HepG2 (cell line): ENCODE measurements around the gene KREMEN1. TPM values are rescaled to one million over a fixed set of nuclear protein-coding genes. Genes with fewer than 3 reads are reported as not detected.
A peak's percentile ranks its signal among the peaks of the same experiment; 100 is the strongest.

Experiments
- FOSL2 ChIP-seq: sonication (generic); formaldehyde crosslinking; IDR thresholded peaks from 2 replicates; pipeline ENCODE4 v1.4.0; 2020; ENCODE audit warnings: missing genetic modification reagents
- HOMEZ ChIP-seq: IDR thresholded peaks from 2 replicates; pipeline ENCODE4 v1.6.1; 2016; ENCODE audit warnings: low read depth
- HOXA3 ChIP-seq: sonication (generic); formaldehyde crosslinking; IDR thresholded peaks from 2 replicates; pipeline ENCODE4 v1.5.0; 2020; ENCODE audit warnings: missing genetic modification reagents
- MIER2 ChIP-seq: IDR thresholded peaks from 2 replicates; pipeline ENCODE4 v1.6.1; 2016; ENCODE audit warnings: missing biosample characterization, missing genetic modification reagents
- MYPOP ChIP-seq: sonication (generic); formaldehyde crosslinking; IDR thresholded peaks from 2 replicates; pipeline ENCODE4 v1.8.1; 2023; ENCODE audit warnings: mild to moderate bottlenecking, moderate library complexity, missing genetic modification reagents
- NCOA2 ChIP-seq: sonication (generic); formaldehyde crosslinking; IDR thresholded peaks from 2 replicates; pipeline ENCODE4 v1.8.0; 2022; ENCODE audit warnings: inconsistent platforms
- PHF21A ChIP-seq: sonication (generic); formaldehyde crosslinking; IDR thresholded peaks from 2 replicates; pipeline ENCODE4 v1.5.0; 2020; ENCODE audit warnings: mild to moderate bottlenecking, missing genetic modification reagents
- RFX3 ChIP-seq: IDR thresholded peaks from 2 replicates; pipeline ENCODE4 v1.6.1; 2016; ENCODE audit warnings: missing biosample characterization, missing genetic modification reagents
- RXRB ChIP-seq: IDR thresholded peaks from 2 replicates; pipeline ENCODE4 v1.6.1; 2016; ENCODE audit warnings: borderline replicate concordance, missing genetic modification reagents, missing compliant biosample characterization
- SKI ChIP-seq: fragments of 450-650 bp; IDR thresholded peaks from one replicate; pipeline ENCODE4 v1.6.1; 2018; ENCODE audit warnings: mild to moderate bottlenecking; ENCODE audit not compliant: partially characterized antibody
- ZFX ChIP-seq: sonication (generic); formaldehyde crosslinking; IDR thresholded peaks from 2 replicates; pipeline ENCODE4 v1.4.0; 2020; ENCODE audit warnings: mild to moderate bottlenecking, low read depth, missing genetic modification reagents, moderate library complexity
- ZNF367 ChIP-seq: sonication (generic); formaldehyde crosslinking; IDR thresholded peaks from 2 replicates; pipeline ENCODE4 v1.4.0; 2020; ENCODE audit warnings: missing genetic modification reagents, borderline replicate concordance
- ZNF503 ChIP-seq: sonication (generic); formaldehyde crosslinking; IDR thresholded peaks from 2 replicates; pipeline ENCODE4 v1.4.0; 2020; ENCODE audit warnings: missing genetic modification reagents
- ZNF556 ChIP-seq: sonication (generic); formaldehyde crosslinking; IDR thresholded peaks from 2 replicates; pipeline ENCODE4 v1.4.0; 2020; ENCODE audit warnings: mild to moderate bottlenecking, missing genetic modification reagents, borderline replicate concordance
- polyA plus RNA-seq, 8 experiments: library from polyadenylated mRNA; depleted of rRNA in 3 of 8; stranded (reverse) in 7 of 8; unstranded in 1 of 8; fragments of >200 nt; fragmentation: Illumina TruSeq in 4 of 8; extraction: Trizol in 4 of 8; gene quantifications; 2 replicates each; pipeline versions ENCODE4 v1.2.1 to v1.2.3, GENCODE V29; 2011 to 2016; ENCODE audit warnings: low read depth in 4 of 8, missing spikeins in 1 of 8, mixed read lengths in 1 of 8; ENCODE audit not compliant: insufficient read depth in 1 of 8
- total RNA-seq, 5 experiments: library from RNA; depleted of rRNA; stranded (reverse); fragments of >200 nt; fragmentation: Illumina TruSeq; extraction: Trizol; gene quantifications; 2 replicates each; pipeline ENCODE4 v1.2.3, GENCODE V29; 2016; ENCODE audit warnings: low read depth in 1 of 5
- TF ChIP-seq, protein P1 (sequence below): IDR thresholded peaks from 2 replicates; pipeline ENCODE4 v1.6.1; 2016
- TF ChIP-seq, protein P2 (sequence below): sonication (generic); formaldehyde crosslinking; IDR thresholded peaks from 2 replicates; pipeline ENCODE4 v1.5.1; 2020; ENCODE audit warnings: mild to moderate bottlenecking, missing genetic modification reagents
- TF ChIP-seq, protein P3 (sequence below): sonication (generic); formaldehyde crosslinking; IDR thresholded peaks from 2 replicates; pipeline ENCODE4 v1.4.0; 2020; ENCODE audit warnings: missing genetic modification reagents

KREMEN1 gene
- total and polyA plus RNA-seq, 2 of the 13 experiments (the other 11 are each of a cell fraction or from before 2014, with no cell fraction given): 9.8 to 13.8 TPM

- TF ChIP-seq, protein P1, sequence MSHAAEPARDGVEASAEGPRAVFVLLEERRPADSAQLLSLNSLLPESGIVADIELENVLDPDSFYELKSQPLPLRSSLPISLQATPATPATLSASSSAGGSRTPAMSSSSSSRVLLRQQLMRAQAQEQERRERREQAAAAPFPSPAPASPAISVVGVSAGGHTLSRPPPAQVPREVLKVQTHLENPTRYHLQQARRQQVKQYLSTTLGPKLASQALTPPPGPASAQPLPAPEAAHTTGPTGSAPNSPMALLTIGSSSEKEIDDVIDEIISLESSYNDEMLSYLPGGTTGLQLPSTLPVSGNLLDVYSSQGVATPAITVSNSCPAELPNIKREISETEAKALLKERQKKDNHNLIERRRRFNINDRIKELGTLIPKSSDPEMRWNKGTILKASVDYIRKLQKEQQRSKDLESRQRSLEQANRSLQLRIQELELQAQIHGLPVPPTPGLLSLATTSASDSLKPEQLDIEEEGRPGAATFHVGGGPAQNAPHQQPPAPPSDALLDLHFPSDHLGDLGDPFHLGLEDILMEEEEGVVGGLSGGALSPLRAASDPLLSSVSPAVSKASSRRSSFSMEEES (CRISPR knock-in tag): peak; percentile 56
- no peak for TF ChIP-seq RFX3
- TF ChIP-seq RXRB: peak; percentile 70
- TF ChIP-seq, protein P2, sequence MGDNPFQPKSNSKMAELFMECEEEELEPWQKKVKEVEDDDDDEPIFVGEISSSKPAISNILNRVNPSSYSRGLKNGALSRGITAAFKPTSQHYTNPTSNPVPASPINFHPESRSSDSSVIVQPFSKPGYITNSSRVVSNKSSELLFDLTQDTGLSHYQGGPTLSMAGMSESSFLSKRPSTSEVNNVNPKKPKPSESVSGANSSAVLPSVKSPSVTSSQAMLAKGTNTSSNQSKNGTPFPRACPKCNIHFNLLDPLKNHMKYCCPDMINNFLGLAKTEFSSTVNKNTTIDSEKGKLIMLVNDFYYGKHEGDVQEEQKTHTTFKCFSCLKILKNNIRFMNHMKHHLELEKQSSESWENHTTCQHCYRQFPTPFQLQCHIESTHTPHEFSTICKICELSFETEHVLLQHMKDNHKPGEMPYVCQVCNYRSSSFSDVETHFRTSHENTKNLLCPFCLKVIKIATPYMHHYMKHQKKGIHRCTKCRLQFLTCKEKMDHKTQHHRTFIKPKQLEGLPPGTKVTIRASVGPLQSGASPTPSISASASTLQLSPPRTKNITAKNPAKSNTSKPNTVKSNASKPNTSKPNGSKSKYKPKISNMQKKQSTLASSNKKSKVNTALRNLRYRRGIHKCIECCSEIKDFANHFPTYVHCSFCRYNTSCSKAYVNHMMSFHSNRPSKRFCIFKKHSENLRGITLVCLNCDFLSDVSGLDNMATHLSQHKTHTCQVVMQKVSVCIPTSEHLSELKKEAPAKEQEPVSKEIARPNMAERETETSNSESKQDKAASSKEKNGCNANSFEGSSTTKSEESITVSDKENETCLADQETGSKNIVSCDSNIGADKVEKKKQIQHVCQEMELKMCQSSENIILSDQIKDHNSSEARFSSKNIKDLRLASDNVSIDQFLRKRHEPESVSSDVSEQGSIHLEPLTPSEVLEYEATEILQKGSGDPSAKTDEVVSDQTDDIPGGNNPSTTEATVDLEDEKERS: peak; percentile 28; the same call in 1 of the 2 replicates
- peak; percentile 64 for TF ChIP-seq FOSL2 (CRISPR knock-in tag)
- TF ChIP-seq HOMEZ (CRISPR knock-in tag): 0 out of 2 replicates have a peak, but pooled peaks have one; percentile 24
- no peak for TF ChIP-seq ZNF367 (CRISPR knock-in tag)
- peak; percentile 30; the same call in 1 of the 2 replicates for TF ChIP-seq HOXA3 (CRISPR knock-in tag)
- no peak; the same call in 1 of the 2 replicates for TF ChIP-seq MIER2 (CRISPR knock-in tag)
- TF ChIP-seq MYPOP (CRISPR knock-in tag): 0 out of 2 replicates have a peak, but pooled peaks have one; percentile 27
- TF ChIP-seq NCOA2 (CRISPR knock-in tag): peak; percentile 87
- peak; percentile 86 for TF ChIP-seq PHF21A (CRISPR knock-in tag)
- TF ChIP-seq, protein P3, sequence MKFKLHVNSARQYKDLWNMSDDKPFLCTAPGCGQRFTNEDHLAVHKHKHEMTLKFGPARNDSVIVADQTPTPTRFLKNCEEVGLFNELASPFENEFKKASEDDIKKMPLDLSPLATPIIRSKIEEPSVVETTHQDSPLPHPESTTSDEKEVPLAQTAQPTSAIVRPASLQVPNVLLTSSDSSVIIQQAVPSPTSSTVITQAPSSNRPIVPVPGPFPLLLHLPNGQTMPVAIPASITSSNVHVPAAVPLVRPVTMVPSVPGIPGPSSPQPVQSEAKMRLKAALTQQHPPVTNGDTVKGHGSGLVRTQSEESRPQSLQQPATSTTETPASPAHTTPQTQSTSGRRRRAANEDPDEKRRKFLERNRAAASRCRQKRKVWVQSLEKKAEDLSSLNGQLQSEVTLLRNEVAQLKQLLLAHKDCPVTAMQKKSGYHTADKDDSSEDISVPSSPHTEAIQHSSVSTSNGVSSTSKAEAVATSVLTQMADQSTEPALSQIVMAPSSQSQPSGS (CRISPR knock-in tag): 0 out of 2 replicates have a peak, but pooled peaks have one; percentile 48
- peak; percentile 25 for TF ChIP-seq SKI
- TF ChIP-seq ZNF503 (CRISPR knock-in tag): peak; percentile 91; the same call in 1 of the 2 replicates
- TF ChIP-seq ZNF556 (CRISPR knock-in tag): no peak
- peak; percentile 37; the same call in 1 of the 2 replicates for TF ChIP-seq ZFX (CRISPR knock-in tag)
Measured at GRCh38 chr22:29096736-29097669, 24.2 kb downstream of the KREMEN1 start (continued).
